ENCODE data around the gene ATP2A3. TPM values are rescaled to one million over a fixed set of nuclear protein-coding genes. Genes with fewer than 3 reads are reported as not detected.
A peak's percentile ranks its signal among the peaks of the same experiment; 100 is the strongest.

ATP2A3 gene
- total and polyA plus RNA-seq, 11 donors = 3.3 to 21.8 (median 7.0) TPM

DNA sequence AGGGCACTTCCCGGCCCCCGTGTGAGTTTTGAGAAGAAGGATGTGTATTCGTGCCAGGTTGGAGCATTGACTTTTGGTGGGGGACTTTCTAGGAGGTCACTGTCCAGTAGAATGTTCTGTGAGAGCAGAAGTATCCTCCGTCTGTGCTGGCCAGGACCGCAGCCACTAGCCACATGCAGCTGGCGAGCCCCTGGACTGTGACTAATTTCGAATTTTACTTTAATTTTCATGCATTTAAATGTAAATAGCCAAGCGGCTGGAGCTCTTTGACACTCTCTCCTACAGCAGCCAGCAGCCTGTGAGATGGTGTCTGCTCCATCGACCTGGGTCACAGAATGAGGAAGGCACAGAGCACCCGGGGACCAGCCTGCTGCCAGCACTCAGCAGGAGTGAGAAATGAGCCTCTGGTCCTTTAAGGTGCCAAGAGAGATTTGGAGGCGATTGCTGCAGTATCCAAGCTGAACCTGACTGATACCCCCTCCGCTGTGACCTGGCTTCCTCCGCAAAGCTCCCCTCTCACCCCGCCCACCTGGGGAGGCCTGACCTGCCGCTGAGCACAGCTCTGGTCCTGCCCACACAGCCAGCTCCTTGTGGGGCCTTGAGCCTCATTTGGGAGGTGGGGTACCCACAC is 7.8 kb downstream of the ATP2A3 start:
- Histone ChIP-seq H3K27ac (no peak overlapping the region), H3K9me3 (no peaks in the 10 kb centered on the region), H3K4me3 (no peak overlapping the region), H3K4me1 (peaks cover 0 to 33% (median 12%) of the 10 kb centered on the region in 12 donors), H3K36me3 (no peaks in the 10 kb centered on the region), H3K27me3 (no peaks in the 10 kb centered on the region)
- DNase-seq (no peak), ATAC-seq (no peak)
- WGBS, 4 donors = 76 to 82% (median 78%) methylated on average over 15 of the region's 15 CpGs
- TF ChIP-seq, protein P1, sequence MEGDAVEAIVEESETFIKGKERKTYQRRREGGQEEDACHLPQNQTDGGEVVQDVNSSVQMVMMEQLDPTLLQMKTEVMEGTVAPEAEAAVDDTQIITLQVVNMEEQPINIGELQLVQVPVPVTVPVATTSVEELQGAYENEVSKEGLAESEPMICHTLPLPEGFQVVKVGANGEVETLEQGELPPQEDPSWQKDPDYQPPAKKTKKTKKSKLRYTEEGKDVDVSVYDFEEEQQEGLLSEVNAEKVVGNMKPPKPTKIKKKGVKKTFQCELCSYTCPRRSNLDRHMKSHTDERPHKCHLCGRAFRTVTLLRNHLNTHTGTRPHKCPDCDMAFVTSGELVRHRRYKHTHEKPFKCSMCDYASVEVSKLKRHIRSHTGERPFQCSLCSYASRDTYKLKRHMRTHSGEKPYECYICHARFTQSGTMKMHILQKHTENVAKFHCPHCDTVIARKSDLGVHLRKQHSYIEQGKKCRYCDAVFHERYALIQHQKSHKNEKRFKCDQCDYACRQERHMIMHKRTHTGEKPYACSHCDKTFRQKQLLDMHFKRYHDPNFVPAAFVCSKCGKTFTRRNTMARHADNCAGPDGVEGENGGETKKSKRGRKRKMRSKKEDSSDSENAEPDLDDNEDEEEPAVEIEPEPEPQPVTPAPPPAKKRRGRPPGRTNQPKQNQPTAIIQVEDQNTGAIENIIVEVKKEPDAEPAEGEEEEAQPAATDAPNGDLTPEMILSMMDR (IDR thresholded peaks at IDR 0.05) = no peak
- TF ChIP-seq POLR2A (IDR thresholded peaks at IDR 0.05) = no peak
- intact Hi-C loops (cut with DNase I) = no loop called here

DNA sequence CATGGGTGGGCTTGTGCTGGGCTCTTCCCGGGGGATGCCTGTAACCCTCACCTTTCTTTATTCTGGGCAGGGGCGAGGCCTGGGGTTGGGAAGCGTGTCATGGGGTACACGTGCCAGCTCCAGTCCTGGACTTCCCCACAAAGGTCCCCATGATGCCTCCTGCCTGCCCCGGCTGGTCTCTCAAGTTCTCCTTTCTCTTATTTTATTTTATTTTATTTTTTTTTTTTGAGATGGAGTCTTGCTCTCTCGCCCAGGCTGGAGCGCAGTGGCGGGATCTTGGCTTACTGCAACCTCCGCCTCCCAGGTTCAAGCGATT is 8.6 kb downstream of the ATP2A3 start:
- intact Hi-C loops (cut with DNase I) = no loop called here
- ATAC-seq = peak in 1 of 4 donors; percentile 7

DNA sequence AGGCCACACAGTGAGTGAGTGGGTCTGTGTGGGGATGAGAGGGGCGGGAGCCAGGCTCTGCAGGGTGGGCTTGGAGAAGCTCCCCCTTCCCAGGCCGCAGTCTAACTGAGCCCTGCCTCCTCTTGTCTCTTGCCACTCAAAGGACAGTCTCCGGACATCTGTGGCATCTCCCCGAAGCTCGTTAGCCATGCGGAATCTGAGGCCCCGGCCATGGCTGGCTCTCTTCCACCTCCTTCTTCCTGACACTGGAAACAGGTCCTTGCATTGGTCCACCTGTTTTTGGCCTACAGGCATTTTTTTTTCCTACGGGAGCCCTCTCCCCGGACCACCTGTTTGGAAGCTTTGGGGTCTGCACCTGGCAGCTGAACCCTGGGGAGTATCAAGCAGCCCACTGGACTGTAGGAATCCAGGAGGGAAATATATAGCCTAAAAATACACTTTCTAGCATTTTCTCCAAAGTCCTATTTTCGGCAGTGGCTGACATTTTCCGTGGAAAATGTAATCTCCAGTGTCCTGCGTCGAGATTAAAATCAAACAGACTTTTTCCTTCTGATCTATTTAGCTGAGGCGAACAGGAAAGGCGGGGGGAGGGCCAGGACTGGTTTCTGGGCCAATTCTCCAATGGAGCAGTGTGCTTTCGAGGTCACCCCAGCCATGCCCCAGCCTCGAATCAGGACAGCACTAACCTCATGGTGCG is 9.1 kb downstream of the ATP2A3 start:
- DNase-seq = no peak
- 55 to 64% (median 56%) methylated on average over 16 to 18 of the region's 18 CpGs for WGBS, 4 donors
- ATAC-seq = peak in 1 of 4 donors; percentile 27
- no peak for TF ChIP-seq POLR2A (IDR thresholded peaks at IDR 0.05)
- TF ChIP-seq, protein P1 (IDR thresholded peaks at IDR 0.05) = no peak
- Histone ChIP-seq H3K9me3 (no peaks in the 10 kb centered on the region), H3K27ac (peak overlapping the region in 8 of 12 donors; percentile 4 to 64 (median 48)), H3K27me3 (no peaks in the 10 kb centered on the region), H3K36me3 (no peaks in the 10 kb centered on the region), H3K4me3 (no peak overlapping the region), H3K4me1 (peaks cover 0 to 21% (median 7%) of the 10 kb centered on the region in 12 donors)
- intact Hi-C loops (cut with DNase I) = no loop called here

More for the DNA sequence above, 8.6 kb downstream of the ATP2A3 start:
- DNase-seq = no peak
- Histone ChIP-seq H3K36me3 (no peaks in the 10 kb centered on the region), H3K4me1 (peaks cover 0 to 24% (median 9%) of the 10 kb centered on the region in 12 donors), H3K4me3 (no peak overlapping the region), H3K27me3 (no peaks in the 10 kb centered on the region), H3K27ac (peak overlapping the region in 4 of 12 donors; percentile 46 to 64 (median 55)), H3K9me3 (no peaks in the 10 kb centered on the region)
- TF ChIP-seq POLR2A (IDR thresholded peaks at IDR 0.05) = no peak
- TF ChIP-seq, protein P1 (IDR thresholded peaks at IDR 0.05) = no peak
- 81 to 89% (median 87%) methylated on average over 10 of the region's 10 CpGs for WGBS, 4 donors

DNA sequence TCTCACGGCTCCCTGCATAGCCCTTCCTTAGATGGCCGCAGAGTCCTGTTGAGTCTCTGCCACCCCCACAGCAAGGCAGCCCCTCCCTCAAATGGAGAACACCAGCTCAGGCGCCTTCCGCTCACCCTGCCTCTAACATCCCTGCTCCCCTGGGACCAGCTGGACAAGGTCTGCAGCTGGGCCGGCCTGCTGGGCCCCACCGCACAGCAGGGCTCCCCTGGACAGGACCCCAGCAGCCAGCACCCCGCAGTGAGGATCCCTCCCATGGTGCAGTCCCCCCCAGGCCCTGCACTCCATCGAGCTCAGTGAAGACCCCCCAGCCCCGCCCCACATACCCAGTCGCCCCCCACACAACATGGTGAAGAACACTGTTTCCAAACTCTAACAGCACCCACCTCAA is 10.2 kb downstream of the ATP2A3 start:
- Histone ChIP-seq H3K9me3 (no peaks in the 10 kb centered on the region), H3K4me1 (peaks cover 0 to 14% (median 7%) of the 10 kb centered on the region in 12 donors), H3K4me3 (no peak overlapping the region), H3K27ac (no peak overlapping the region), H3K36me3 (peaks cover 0 to 8% (median 0%) of the 10 kb centered on the region in 9 donors), H3K27me3 (no peaks in the 10 kb centered on the region)
- 95 to 98% (median 96%) methylated on average over 7 to 10 of the region's 10 CpGs for WGBS, 4 donors
- no peak for DNase-seq
- TF ChIP-seq POLR2A (IDR thresholded peaks at IDR 0.05) = no peak
- ATAC-seq = no peak
- intact Hi-C loops (cut with DNase I) = no loop called here

Data from heart left ventricle (tissue), 16 donors.